NCI-H1417 treated with DMSO at 0.1 percent for 48 hours (cell line): ENCODE results near the gene FNDC11.

Experiments
- DNase-seq: peaks from one replicate; lab custom pipeline; 2025; lab: John Stamatoyannopoulos, UW

The FNDC11 gene

DNA sequence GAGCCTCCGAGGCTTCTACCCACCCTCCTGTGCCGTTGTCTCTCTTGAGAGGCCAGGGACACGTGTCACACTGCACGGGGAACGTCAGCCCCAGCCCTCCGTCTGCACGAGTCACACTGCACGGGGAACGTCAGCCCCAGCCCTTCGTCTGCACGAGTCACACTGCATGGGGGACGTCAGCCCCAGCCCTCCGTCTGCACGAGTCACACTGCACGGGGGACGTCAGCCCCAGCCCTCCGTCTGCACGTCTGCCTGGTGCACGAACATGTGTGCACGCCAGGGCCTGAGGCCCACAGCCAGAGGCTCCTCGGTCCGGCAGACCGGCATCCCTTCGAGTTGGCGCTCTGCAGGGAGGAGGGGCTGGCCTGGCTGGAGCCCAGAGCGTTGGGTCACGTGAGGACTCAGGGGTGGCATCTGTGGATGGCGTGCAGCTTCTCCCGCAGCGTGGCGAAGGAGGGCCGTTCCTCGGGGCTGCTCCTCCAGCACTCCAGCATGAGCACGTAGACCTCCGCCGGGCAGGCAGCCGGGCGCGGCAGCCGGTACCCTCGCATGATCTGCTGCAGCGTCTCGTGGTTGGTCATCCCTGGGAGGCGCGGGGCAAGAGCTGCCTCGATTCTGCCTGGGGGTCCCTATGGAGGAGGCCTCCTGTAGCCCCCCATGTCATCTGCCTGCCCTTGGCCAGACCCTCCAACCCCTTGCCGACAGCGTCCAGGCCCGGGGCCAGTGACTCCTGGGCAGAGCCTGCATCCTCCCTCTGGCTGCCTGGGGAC lies 13.4 kb upstream of the FNDC11 start:
- no peak for DNase-seq

DNA sequence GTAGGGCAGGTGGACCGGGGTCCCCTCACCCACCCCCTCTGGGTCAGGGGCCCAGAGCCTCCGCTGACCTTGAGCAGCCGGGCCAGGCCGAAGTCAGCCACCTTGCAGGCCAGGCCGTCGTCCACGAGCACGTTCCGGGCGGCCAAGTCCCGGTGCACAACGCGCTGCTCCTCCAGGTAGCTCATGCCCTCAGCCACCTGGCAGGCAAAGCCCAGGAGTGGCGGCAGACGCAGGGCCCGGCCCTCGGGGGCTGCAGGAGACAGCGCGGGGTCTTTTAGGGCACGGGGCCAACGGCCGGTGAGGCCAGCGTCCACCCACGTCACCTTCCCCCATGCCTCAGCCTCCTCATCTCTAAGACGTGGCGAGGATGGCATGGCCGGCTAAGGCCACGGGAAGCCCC lies 12.6 kb upstream of the FNDC11 start:
- DNase-seq, result no peak

DNA sequence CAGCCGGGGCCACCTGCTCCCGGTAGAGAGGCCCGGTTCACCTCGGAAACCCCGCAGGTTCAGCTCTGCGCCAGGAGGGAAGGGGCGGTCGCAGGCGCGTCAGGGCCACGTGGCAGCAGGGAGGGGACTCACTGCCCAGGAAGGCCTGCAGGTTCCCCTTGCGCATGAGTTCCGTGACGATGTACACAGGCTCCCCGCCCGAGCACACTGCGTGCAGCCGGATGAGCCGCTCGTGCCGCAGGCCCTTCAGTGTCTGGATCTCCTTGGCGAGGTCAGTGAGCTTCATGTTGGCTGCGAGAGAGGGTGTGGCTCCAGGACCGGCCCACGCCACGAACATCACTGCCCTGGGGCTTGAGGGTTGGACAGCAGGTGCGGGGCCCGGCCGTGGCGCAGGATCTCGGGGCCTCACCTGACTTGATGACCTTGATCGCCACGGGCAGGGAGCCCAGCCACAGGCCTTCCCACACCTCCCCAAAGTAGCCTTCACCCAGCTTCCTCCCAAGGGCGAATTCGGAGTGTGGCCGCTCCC lies 11.9 kb upstream of the FNDC11 start:
- DNase-seq, result no peak

DNA sequence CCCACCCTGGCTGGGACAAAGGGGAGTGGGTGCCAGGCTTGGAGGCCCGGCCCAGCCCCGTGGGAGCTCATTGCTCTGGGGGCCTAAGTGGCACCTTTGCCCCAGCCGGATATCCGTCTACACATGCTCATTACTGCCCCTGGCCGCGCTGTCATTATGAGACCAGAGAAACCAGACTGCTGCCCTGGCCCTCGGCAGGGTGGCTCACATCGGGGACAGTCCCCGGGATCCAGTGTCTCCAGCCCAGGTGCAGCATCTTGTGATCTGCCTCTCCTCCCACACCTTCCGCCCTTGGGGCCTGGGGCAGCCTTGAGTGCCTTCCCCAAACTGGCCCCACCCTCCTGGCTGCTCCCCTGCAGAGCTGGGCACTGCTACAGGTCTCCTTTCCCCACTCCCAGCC lies 11.3 kb upstream of the FNDC11 start:
- DNase-seq, result no peak

DNA sequence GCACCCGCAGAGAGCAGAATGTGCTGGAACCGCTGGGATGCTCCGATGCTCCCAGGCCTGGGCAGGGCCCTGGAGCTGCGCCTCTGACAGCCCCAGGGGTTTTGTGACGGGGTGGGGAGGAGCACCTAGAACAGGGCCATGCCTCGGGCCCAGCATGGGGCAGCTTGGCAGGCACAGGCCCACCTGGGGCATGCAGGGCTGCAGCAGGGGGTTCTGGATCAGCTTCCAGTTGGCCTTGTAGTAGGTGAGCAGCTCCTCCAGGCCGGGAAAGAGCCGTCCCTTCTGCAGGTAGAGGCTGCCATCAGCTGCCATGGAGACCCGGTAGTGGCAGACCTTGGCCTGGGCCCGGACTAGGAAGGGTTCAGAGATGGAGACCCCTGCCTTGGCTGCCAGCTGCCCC lies 10.8 kb upstream of the FNDC11 start:
- no peak for DNase-seq

DNA sequence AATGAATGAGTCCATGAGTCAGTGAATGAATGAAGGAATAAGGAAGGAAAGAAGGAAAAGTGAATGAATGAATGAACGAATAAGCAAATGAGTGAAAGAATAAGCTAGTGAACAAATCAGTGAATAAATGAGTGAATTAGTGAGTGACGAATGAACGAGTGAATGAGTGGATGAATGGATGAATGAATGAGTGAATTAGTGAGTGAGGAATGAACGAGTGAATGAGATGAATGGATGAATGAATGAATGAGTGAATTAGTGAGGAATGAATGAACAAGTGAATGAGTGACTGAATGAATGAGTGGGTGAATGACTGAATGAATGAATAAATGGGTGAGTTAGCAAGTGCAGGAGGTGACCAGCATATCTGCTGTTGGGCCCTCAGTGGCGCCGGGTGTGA lies 10.2 kb upstream of the FNDC11 start:
- DNase-seq, result no peak

DNA sequence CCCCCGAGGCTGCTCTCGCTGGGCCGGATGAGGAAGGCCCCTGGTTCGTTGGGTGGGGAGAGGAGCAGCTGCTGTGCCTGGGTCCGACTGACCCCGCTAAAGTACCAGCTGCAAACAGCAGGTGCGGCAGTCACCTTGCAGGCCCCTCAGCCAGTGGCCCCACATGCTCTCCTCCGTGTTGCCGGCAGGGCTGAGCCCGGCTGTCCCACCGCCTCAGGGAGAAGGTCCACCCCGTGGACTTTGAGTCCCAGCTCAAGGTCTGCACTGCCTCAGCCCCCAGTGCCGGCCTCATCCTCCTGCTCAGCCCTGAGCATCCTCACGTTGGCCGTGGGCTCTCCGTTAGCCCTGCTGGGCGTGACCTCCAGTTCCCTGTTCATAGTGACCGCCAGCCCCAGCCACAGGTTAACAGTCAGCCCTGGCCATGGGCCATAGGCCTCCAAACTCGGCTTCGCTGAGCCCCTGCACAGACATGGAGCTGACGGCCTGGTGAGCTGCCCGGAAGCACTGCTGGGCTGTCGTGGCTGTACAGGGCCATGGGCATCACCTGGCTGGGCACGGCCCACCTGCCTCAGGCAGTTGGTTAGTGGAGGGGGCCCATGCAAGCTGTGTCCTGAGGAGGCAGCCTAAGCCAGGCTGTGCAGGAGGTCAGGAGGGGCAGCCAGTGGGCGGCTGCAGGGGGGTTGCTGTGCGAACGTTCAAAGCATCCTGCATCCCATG lies 9.6 kb upstream of the FNDC11 start:
- DNase-seq, result no peak

DNA sequence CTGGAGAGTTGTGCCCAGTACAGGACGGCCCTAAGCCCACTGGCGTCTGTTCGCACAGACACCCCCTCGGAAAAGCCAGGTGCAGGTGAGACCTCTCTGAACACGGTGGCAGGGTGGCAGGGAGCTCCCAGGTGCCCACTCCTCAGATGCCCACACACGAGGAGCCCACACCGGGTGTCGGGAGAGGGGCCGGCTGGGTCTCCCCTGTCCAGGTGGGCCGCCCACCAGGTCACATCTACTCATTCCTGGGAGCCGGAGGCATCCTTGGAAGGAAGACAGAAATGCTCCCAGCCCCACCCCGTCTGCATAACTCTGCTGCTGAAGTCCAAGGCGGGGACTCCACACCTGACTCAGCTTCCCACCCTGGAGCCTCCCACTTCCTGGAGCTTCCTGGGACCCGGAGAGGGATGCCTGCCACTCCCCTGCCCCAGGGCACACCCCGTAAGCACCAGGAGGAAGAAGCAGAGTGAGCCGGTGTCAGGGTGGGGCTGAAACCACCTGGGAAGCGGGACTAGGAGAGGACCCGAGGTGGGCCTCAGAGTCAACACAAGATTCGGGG lies 8.9 kb upstream of the FNDC11 start:
- DNase-seq, result no peak

DNA sequence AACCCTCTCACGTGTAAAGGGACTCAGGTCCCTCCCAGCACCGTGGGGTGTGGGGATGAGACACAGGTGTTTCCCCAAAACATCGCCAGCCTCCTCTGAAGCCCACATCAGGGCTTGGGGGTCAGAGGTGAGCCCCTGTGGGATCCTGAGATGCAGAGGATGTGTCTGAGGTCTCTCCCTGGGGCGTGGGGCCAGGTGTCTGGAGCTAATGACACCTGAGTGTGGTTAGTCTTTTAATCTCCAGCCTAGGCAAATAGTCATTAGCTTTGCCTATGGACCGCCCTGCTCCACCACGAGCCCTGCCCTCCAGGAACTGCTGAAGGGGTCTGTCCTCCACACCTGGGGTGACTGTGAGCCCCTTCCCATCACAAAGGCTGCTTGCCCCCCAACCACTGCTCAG lies 8.1 kb upstream of the FNDC11 start:
- DNase-seq, result no peak

DNA sequence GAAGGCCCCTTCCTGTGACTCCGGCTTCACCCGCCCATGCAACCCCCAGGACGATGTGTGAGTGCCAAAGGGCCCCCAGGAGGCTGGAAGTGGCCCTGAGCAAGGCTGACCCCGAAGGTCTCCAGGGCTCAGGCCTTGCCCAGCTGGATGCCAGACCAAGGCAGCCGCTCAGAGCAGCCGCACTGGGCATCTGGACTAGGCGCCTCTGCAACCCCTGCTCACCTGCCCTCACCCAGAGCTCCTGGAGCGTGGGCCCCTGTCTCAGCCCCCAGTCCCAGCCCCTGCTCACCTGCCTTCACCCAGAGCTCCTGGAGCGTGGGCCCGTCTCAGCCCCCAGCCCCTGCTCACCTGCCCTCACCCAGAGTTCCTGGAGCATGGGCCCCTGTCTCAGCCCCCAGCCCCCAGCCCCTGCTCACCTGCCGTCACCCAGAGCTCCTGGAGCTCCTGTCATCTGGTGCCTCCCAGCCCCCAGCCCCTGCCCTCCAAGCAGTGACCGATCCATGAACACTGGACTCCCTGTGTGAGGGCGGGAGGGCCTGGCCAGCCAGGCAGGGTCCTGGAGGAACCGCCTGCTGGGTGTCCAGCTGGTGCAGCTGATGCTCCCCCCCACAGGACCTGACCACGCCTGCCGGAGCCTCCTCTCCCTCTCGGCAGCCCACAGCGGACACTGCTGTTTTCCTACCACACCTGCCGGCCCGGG lies 7.6 kb upstream of the FNDC11 start:
- DNase-seq, result no peak

DNA sequence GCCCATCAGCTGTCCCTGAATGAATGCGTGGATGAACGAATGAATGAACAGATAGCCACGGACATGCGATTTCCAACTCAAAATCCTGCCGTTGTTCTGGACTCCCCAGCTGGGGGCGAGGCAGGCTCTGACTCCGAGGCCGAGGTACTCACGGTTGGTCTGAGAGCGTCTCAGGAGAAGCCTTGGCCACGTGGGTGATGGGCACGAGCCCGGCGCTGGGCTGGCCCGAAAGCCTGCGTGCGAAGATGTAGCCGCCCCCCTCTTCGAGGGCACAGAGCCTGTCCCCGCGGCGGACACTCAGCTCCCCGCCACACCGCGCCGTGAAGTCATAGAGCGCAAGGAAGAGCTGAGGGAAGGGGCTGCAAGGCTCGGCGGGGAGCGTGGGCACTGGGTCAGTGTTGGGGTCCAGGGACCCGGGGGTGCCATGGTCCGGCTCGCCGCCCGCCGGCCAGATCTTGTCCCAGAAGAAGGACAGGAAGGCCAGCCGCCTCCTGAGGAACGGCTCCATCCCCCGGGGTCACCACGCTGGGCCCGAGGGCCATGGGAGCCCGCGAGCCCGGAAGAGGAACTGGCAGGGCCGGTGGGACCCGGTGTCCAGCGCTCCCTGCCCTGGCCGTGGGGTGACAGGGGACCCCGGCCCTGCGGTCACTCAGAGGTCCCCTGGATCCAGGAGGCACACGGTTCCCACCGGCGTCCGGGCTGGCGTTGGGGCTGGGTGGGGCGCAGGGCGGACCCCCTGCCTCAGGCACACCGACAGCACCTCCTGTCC lies 6.8 kb upstream of the FNDC11 start:
- DNase-seq, result no peak

DNA sequence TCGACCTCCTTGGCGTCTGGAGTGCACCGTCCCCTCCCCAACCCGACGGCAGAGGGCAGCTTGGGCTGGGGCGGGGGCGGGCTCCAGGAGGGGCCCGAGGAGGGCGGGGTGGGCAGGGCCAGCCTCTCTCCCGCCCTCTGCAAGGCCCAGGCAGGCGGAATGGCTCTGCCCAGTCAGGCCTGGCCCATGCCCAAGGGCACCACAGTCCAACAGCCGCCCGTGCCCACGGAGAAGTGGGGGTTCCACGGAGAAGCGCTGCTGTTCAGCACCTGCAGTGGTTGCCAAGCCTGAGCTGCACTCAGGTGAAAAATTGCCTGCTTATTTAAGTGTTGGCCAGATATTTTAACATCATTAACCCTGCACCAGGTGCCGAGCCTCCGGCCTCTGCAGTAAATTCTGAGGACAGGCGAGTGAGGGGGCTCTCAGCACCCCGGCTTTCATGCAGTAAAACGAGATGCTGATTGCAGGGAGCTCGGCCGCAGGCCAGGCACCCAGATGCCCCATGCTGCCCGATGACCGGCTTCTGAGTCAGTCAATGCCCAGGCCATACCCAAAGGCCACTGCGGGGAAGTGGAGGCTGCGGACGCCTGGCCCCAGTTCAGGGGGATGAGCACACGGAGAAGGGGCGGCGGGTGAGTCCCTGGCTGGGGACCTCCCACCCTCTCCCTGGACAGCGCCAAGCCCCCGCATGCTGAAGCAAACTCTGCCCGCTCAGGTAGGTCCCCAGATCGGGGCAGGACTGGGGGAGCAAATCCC lies 6.1 kb upstream of the FNDC11 start, which contains the start of gene SRMS:
Gene SRMS, minus strand, starts transcription at position 25 of the 756 bp plus-strand sequence. CDS start 286 bp downstream, outside the sequence.
- no peak for DNase-seq

DNA sequence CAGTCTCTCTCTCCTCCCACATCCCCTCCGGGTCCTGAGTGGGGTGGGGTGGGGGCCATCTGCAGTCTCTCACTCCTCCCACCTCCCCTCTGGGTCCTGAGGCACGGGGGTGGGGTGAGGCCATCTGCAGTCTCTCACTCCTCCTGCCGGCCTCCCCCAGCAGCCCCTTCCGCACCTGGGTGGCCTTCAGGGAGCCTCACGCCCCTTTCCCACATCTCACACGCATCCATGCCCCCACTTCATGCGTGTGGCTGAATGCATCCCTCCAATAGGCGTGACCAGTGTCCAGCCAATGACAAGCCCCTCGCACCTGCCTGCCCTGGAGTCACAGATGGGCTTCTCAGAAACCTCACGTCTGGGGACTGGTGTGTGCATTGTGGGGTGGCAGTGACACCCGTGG lies 5.4 kb upstream of the FNDC11 start:
- no peak for DNase-seq

DNA sequence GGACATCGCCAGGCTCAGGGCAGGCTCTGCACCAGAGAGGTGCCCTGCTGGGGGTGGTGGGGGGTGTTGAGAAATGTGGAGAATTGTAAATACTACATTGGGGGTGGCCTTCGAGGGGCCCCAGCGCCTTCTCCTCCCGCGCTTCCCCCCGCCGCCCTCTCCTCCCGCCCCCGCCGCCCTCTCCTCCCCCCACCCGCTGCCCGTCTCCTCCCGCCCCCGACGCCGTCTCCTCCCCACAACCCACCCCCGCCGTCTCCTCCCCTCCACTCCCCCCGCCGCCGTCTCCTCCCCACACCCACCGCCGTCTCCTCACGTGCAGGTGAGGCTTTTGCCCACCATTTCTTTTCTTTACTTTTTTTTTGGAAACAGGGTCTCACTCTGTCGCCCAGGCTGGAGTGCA lies 4.9 kb upstream of the FNDC11 start:
- no peak for DNase-seq

DNA sequence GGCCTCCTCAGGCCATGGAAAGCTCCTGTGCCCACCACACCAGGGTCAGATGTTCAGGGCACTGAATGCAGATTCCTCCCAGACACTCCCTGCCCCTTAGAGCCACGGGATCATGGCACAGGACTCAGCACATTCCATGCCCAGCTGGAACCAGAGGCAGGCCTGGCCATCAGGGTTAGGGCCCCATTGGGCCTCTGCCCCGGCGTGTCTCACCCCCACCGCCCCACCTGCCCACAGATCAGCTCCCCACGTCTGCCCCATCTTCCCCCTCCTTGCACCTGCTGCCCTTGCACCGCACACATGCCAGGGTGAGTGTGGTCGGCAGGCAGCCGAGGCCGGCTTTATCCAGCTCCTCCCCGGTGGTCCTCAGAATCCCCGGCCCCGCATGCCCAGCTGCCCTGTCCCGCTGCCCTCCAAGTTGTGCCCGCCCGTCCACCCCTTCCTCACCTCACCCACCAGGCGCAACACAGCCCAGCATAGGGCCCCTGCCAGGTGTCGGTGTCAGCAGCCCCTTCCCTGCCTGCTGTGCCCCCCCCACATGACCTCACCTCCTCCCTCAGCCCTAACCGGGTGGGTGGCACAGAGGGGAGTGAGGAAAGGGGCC lies 4.2 kb upstream of the FNDC11 start:
- DNase-seq, result no peak

DNA sequence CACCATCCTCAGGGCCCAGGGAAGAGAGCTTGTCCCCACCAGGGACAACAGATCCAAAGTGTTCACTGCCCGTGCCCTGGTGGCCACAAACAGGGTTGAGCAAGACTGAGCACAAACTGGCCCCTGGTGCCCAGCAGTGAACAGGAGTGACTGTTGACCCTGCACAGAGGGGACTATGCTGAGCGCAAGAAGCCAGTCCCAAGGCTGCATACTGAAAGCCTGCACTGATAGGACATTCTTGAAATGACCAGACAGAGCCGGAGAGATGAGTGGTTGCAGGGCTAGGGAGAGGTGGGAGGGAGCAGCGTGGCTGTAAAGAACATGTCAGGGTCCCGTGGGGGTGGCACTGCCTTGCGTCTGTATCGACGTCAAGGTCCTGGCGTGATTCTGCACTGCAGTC lies 2.9 kb upstream of the FNDC11 start:
- no peak for DNase-seq

DNA sequence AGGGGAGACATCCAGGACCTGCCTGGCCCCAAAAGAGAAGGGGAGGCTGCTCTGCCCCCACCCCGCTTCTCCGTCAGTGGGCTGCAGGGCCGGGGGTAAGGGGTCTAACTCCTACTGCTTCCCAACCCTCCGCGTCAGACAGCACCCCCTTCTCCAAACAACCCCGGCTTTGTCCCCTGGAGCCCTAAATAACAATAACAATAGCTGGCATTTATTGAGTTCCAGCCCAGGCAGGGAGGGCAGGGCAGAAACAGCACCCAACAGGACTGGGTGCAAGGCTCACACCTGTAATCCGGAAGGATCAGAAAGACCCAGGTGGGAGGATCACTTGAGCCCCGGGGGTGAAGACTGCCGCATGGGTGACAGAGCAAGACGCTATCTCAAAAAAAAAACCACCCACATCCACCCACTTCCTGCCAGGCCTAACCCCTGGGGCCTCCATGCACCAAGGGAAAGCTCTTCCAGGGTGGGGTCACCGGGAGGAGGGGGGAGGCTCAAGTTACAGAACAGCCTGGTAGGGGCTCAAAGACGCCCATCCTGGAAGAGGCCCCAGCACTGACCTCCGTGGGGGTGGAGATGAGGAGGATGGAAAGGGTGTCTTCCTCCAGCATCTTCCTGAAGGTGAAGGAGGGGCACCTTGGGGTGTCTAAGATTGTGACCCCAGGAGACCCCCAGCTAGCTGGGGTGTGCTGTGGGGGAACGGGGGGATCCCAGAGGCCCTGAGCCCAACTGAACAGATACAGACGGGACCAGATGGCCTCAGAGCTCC lies 1.3 kb upstream of the FNDC11 start:
- no peak for DNase-seq

DNA sequence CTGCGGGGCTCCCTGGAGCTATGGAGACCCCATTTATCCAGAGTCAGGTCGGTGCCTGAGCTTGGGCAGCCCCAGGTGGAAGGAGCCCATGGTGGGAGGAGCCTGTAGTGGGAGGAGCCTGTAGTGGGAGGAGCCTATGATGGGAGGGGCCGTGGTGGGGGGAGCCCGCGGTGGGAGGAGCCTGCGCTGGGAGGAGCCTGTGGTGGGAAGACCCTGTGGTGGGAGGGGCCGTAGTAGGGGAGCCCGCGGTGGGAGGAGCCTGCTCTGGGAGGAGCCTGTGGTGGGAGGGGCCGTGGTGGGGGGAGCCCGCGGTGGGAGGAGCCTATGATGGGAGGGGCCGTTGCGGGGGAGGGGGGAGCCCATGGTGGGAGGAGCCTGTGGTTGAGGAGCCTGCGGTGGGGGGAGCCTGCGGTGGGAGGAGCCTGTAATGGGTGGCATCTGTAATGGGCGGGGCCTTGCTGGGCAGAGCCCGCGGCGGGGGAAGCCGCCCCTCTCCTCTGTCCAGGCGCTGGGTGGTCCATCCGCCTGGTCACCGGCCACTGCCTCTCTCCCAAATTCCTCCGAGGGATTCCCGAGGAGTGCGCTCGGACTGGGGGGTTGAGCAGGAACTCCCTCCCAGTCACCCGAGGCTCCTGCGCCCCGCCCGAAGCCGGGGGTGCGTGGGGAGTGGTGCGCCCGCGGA lies 567 bp upstream of the FNDC11 start:
- peak; percentile 64 for DNase-seq
